ENCODE data around the gene PLS3. TPM values are rescaled to one million over a fixed set of nuclear protein-coding genes. Genes with fewer than 3 reads are reported as not detected.

The PLS3 gene
- total RNA-seq, 3 donors from 2014 or later: 9.7 to 33.0 (median 27.5) TPM

- no peak overlapping the region for H3K4me3 ChIP-seq
- intact Hi-C loops (cut with DNase I, micrococcal nuclease): no loop called here
- H3K4me1 ChIP-seq (ENCODE audit: low read depth): no peaks in the 10 kb centered on the region
- no peaks in the 10 kb centered on the region for H3K36me3 ChIP-seq (ENCODE audit: low read depth)
- DNase-seq (no peak), ATAC-seq (no peak)
- TF ChIP-seq, protein P1, sequence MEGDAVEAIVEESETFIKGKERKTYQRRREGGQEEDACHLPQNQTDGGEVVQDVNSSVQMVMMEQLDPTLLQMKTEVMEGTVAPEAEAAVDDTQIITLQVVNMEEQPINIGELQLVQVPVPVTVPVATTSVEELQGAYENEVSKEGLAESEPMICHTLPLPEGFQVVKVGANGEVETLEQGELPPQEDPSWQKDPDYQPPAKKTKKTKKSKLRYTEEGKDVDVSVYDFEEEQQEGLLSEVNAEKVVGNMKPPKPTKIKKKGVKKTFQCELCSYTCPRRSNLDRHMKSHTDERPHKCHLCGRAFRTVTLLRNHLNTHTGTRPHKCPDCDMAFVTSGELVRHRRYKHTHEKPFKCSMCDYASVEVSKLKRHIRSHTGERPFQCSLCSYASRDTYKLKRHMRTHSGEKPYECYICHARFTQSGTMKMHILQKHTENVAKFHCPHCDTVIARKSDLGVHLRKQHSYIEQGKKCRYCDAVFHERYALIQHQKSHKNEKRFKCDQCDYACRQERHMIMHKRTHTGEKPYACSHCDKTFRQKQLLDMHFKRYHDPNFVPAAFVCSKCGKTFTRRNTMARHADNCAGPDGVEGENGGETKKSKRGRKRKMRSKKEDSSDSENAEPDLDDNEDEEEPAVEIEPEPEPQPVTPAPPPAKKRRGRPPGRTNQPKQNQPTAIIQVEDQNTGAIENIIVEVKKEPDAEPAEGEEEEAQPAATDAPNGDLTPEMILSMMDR (IDR thresholded peaks at IDR 0.05): no peak
- no peaks in the 10 kb centered on the region for H3K9me3 ChIP-seq
These were observed 13.5 kb upstream of the PLS3 start for GRCh38 chrX:115547448-115547847.

DNA sequence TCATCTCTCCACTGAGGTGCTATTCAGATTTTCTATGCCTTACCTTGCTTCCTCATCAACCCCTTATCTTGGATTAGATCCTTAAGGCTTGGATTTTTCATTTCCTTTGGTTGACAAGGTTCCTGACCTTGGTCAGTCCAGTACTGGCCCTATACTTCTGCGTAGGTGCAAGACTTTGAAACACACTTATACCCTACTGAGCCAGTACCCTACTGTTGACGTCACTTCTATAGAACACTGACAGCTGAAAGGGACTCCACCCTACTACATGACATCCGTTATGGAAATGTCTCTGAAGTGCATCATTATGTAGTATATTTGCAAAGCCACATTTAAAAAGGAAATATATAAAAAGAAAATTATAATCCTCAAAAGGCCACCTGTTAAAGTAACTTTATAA, 12.0 kb upstream of the PLS3 start:
- Histone ChIP-seq H3K4me1 (ENCODE audit: low read depth) (no peaks in the 10 kb centered on the region), H3K36me3 (ENCODE audit: low read depth) (no peaks in the 10 kb centered on the region), H3K4me3 (no peak overlapping the region), H3K9me3 (no peaks in the 10 kb centered on the region)
- no peak for ATAC-seq
- intact Hi-C loops (cut with DNase I, micrococcal nuclease): no loop called here
- TF ChIP-seq, protein P1 (IDR thresholded peaks at IDR 0.05): no peak
- DNase-seq: no peak

DNA sequence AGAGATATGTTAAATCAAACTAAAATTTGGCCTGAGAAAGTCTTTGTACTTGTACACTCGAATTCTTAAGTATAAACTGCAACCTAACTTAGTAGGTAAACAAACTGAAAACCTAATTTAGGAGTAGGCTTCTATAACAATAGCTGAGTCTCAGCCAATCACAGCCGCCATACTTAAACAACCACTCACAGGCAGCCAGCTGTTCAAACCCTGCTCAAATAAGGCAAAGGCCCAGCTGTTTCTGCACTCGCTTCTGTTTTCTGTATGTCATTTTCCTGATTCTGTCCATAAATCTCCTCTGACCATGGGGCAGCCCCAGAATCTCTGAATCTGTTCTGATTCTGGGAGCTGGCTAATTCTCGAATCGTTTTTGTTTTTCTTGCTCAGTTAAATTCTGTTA, 7.8 kb upstream of the PLS3 start:
- intact Hi-C loops (cut with DNase I, micrococcal nuclease): no loop called here
- TF ChIP-seq, protein P1 (IDR thresholded peaks at IDR 0.05): no peak
- ATAC-seq: no peak
- H3K4me1 ChIP-seq (ENCODE audit: low read depth): no peaks in the 10 kb centered on the region
- no peak for DNase-seq
- H3K9me3 ChIP-seq: no peaks in the 10 kb centered on the region
- H3K36me3 ChIP-seq (ENCODE audit: low read depth): no peaks in the 10 kb centered on the region
- no peak overlapping the region for H3K4me3 ChIP-seq

- no peaks in the 10 kb centered on the region for H3K4me1 ChIP-seq (ENCODE audit: low read depth)
- TF ChIP-seq, protein P1 (IDR thresholded peaks at IDR 0.05): no peak
- no peak overlapping the region for H3K4me3 ChIP-seq
- no peak for DNase-seq
- no peak for ATAC-seq
- H3K36me3 ChIP-seq (ENCODE audit: low read depth): no peaks in the 10 kb centered on the region
- intact Hi-C loops (cut with DNase I, micrococcal nuclease): no loop called here
- H3K9me3 ChIP-seq: no peaks in the 10 kb centered on the region
These were observed 1.3 kb upstream of the PLS3 start for GRCh38 chrX:115559672-115560071.

DNA sequence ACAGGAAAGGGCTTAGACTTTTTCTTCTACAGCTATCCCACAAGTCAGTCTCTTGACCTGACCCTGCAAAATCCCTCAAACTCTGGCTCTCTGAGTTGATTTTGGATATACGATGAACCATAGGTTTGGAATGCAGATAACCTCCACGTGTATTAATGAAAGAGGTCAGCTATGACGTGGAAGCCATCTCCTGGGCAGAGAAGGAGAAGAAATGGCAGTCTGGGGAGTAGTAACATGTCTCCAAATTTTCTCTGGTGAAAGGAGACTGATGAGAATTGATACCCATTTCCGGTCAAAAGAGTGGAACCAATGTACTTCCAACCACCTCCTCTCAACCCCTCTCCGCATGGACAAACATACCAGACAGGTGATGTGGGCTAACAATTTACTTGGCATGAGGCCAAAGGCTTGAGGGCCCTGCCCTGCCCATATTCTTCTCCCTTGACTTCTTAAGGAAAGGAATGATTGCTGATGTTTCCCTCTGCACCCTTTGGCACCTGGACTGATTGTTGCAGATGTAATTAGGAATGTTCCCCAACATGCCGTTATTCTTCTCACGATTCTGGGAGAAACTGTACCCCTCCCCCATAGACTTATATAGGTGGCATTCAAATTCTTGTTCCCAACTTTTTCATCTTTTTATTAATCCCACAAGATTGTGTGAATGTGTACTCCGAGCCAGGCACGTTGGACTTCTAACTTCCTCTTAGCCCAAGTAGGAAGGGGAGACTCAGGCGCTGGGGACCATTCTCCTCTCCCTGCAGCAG, 580 bp upstream of the PLS3 start:
- peak; percentile 43 for ATAC-seq

More for the DNA sequence above, 580 bp upstream of the PLS3 start:
- no peaks in the 10 kb centered on the region for H3K9me3 ChIP-seq
- intact Hi-C loops (cut with DNase I, micrococcal nuclease): no loop called here
- no peaks in the 10 kb centered on the region for H3K36me3 ChIP-seq (ENCODE audit: low read depth)
- DNase-seq: peak in 1 of 3 donors; percentile 3
- H3K4me3 ChIP-seq: no peak overlapping the region
- TF ChIP-seq, protein P1 (IDR thresholded peaks at IDR 0.05): no peak
- H3K4me1 ChIP-seq (ENCODE audit: low read depth): no peaks in the 10 kb centered on the region
